Rectal smooth muscle tissue (tissue), 1 donor: ENCODE results near the gene LPAR3.

Experiments
- H3K27ac ChIP-seq: one replicate; pipeline ENCODE4 v1.7.0; 2013; ENCODE audit warnings: low read depth, low read length, inconsistent platforms
- H3K27me3 ChIP-seq: one replicate; pipeline ENCODE4 v1.7.0; 2013; ENCODE audit warnings: low read length; ENCODE audit not compliant: control insufficient read depth, insufficient read depth
- H3K36me3 ChIP-seq: one replicate; pipeline ENCODE4 v1.7.0; 2013; ENCODE audit warnings: low read length; ENCODE audit not compliant: control insufficient read depth, insufficient read depth
- H3K4me1 ChIP-seq: one replicate; pipeline ENCODE4 v1.7.0; 2013; ENCODE audit warnings: low read length; ENCODE audit not compliant: control insufficient read depth, insufficient read depth
- H3K4me3 ChIP-seq: one replicate; pipeline ENCODE4 v1.7.0; 2013; ENCODE audit warnings: low read length
- H3K9ac ChIP-seq: one replicate; pipeline ENCODE4 v1.7.0; 2013; ENCODE audit warnings: low read length

The LPAR3 gene

GRCh38 chr1:84773933-84774497 is 119.0 kb downstream of the LPAR3 start:
- Histone ChIP-seq H3K27ac (no peak overlapping the region), H3K36me3 (no peaks in the 10 kb centered on the region), H3K4me1 (no peaks in the 10 kb centered on the region), H3K4me3 (no peak overlapping the region), H3K27me3 (no peaks in the 10 kb centered on the region), H3K9ac (no peak overlapping the region)

- Histone ChIP-seq H3K4me1 (no peaks in the 10 kb centered on the region), H3K27ac (no peak overlapping the region), H3K27me3 (no peaks in the 10 kb centered on the region), H3K36me3 (no peaks in the 10 kb centered on the region), H3K4me3 (no peak overlapping the region), H3K9ac (no peak overlapping the region)
Measured at GRCh38 chr1:84773195-84773594, 119.8 kb downstream of the LPAR3 start.

GRCh38 chr1:84772428-84772943 is 120.5 kb downstream of the LPAR3 start:
- Histone ChIP-seq H3K9ac (no peak overlapping the region), H3K27ac (no peak overlapping the region), H3K4me3 (no peak overlapping the region), H3K27me3 (no peaks in the 10 kb centered on the region), H3K36me3 (no peaks in the 10 kb centered on the region), H3K4me1 (no peaks in the 10 kb centered on the region)

- Histone ChIP-seq H3K4me3 (no peak overlapping the region), H3K9ac (no peak overlapping the region), H3K27ac (no peak overlapping the region), H3K4me1 (no peaks in the 10 kb centered on the region), H3K27me3 (no peaks in the 10 kb centered on the region), H3K36me3 (no peaks in the 10 kb centered on the region)
Measured at GRCh38 chr1:84771895-84772294, 121.1 kb downstream of the LPAR3 start.

- H3K36me3 ChIP-seq: no peaks in the 10 kb centered on the region
- H3K4me3 ChIP-seq: no peak overlapping the region
- H3K27ac ChIP-seq: no peak overlapping the region
- no peaks in the 10 kb centered on the region for H3K4me1 ChIP-seq
- no peak overlapping the region for H3K9ac ChIP-seq
- H3K27me3 ChIP-seq: no peaks in the 10 kb centered on the region
Measured at GRCh38 chr1:84770481-84770880, 122.5 kb downstream of the LPAR3 start.

GRCh38 chr1:84769636-84770035 is 123.4 kb downstream of the LPAR3 start:
- no peaks in the 10 kb centered on the region for H3K36me3 ChIP-seq
- H3K4me1 ChIP-seq: no peaks in the 10 kb centered on the region
- H3K9ac ChIP-seq: no peak overlapping the region
- H3K4me3 ChIP-seq: no peak overlapping the region
- no peak overlapping the region for H3K27ac ChIP-seq
- no peaks in the 10 kb centered on the region for H3K27me3 ChIP-seq

- no peaks in the 10 kb centered on the region for H3K36me3 ChIP-seq
- H3K27me3 ChIP-seq: no peaks in the 10 kb centered on the region
Measured at GRCh38 chr1:84768634-84769033, 124.4 kb downstream of the LPAR3 start.

GRCh38 chr1:84763912-84764680 is 128.9 kb downstream of the LPAR3 start:
- Histone ChIP-seq H3K4me1 (no peaks in the 10 kb centered on the region), H3K27ac (no peak overlapping the region), H3K27me3 (no peaks in the 10 kb centered on the region), H3K9ac (no peak overlapping the region), H3K36me3 (no peaks in the 10 kb centered on the region), H3K4me3 (no peak overlapping the region)

More at GRCh38 chr1:84768634-84769033, 124.4 kb downstream of the LPAR3 start:
- H3K4me3 ChIP-seq: no peak overlapping the region
- H3K27ac ChIP-seq: no peak overlapping the region
- no peaks in the 10 kb centered on the region for H3K4me1 ChIP-seq
- H3K9ac ChIP-seq: no peak overlapping the region

- H3K4me3 ChIP-seq: no peak overlapping the region
- no peak overlapping the region for H3K27ac ChIP-seq
- H3K36me3 ChIP-seq: no peaks in the 10 kb centered on the region
- H3K9ac ChIP-seq: no peak overlapping the region
- H3K27me3 ChIP-seq: no peaks in the 10 kb centered on the region
- no peaks in the 10 kb centered on the region for H3K4me1 ChIP-seq
Measured at GRCh38 chr1:84762664-84763063, 130.3 kb downstream of the LPAR3 start.
